Endothelial cell (in vitro differentiated cells): ENCODE results near the gene ABHD17C. TPM values are rescaled to one million over a fixed set of nuclear protein-coding genes. Genes with fewer than 3 reads are reported as not detected.
A peak's percentile ranks its signal among the peaks of the same experiment; 100 is the strongest.

Source experiments
- DNase-seq: peaks from one replicate; pipeline ENCODE4 v3.0.0; 2021; ENCODE audit warnings: low spot score
- H3K27ac Mint-ChIP-seq: one replicate; pipeline ENCODE4 v1.8.0; 2021; ENCODE audit warnings: mixed read lengths, inconsistent platforms; ENCODE audit not compliant: unreplicated experiment
- H3K27me3 Mint-ChIP-seq: one replicate; pipeline ENCODE4 v1.8.0; 2021; ENCODE audit warnings: mild to moderate bottlenecking, moderate library complexity, mixed read lengths, inconsistent platforms; ENCODE audit not compliant: unreplicated experiment
- H3K36me3 Mint-ChIP-seq: one replicate; pipeline ENCODE4 v1.8.0; 2021; ENCODE audit warnings: mild to moderate bottlenecking, low read depth, mixed read lengths, inconsistent platforms; ENCODE audit not compliant: unreplicated experiment
- H3K4me1 Mint-ChIP-seq: one replicate; pipeline ENCODE4 v1.8.0; 2021; ENCODE audit warnings: mild to moderate bottlenecking, mixed read lengths, inconsistent platforms; ENCODE audit not compliant: unreplicated experiment
- H3K4me3 Mint-ChIP-seq: one replicate; pipeline ENCODE4 v1.8.0; 2021; ENCODE audit warnings: mild to moderate bottlenecking, mixed read lengths, inconsistent platforms; ENCODE audit not compliant: unreplicated experiment
- H3K9me3 Mint-ChIP-seq: one replicate; pipeline ENCODE4 v1.8.0; 2021; ENCODE audit warnings: mixed read lengths, inconsistent platforms; ENCODE audit not compliant: unreplicated experiment
- total RNA-seq: library from RNA; stranded (reverse); fragmentation: NEBNext Ultra II Directional; extraction: Animal tissue kit (Norgen Biotek cat#: 25700); gene quantifications from one replicate; pipeline ENCODE4 v1.2.1, GENCODE V29; 2021; ENCODE audit not compliant: unreplicated experiment
- TF ChIP-seq, protein P1 (sequence below): fragments of 200-600 bp; sonication (generic); IDR thresholded peaks from one replicate; pipeline ENCODE4 v1.5.0; 2021; ENCODE audit warnings: antibody characterized with exemption; ENCODE audit not compliant: unreplicated experiment

The ABHD17C gene
- total RNA-seq, 1 donor from 2014 or later: 3.3 TPM

GRCh38 chr15:80660119-80660518, 35.0 kb upstream of the ABHD17C start:
- TF ChIP-seq, protein P1, sequence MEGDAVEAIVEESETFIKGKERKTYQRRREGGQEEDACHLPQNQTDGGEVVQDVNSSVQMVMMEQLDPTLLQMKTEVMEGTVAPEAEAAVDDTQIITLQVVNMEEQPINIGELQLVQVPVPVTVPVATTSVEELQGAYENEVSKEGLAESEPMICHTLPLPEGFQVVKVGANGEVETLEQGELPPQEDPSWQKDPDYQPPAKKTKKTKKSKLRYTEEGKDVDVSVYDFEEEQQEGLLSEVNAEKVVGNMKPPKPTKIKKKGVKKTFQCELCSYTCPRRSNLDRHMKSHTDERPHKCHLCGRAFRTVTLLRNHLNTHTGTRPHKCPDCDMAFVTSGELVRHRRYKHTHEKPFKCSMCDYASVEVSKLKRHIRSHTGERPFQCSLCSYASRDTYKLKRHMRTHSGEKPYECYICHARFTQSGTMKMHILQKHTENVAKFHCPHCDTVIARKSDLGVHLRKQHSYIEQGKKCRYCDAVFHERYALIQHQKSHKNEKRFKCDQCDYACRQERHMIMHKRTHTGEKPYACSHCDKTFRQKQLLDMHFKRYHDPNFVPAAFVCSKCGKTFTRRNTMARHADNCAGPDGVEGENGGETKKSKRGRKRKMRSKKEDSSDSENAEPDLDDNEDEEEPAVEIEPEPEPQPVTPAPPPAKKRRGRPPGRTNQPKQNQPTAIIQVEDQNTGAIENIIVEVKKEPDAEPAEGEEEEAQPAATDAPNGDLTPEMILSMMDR: peak; percentile 29
- Mint-ChIP-seq H3K4me1 (peaks cover 2% of the 10 kb centered on the region), H3K27ac (no peak overlapping the region), H3K4me3 (no peak overlapping the region), H3K36me3 (no peaks in the 10 kb centered on the region), H3K27me3 (peaks cover 1% of the 10 kb centered on the region), H3K9me3 (no peaks in the 10 kb centered on the region)
- DNase-seq: peak; percentile 55

DNA sequence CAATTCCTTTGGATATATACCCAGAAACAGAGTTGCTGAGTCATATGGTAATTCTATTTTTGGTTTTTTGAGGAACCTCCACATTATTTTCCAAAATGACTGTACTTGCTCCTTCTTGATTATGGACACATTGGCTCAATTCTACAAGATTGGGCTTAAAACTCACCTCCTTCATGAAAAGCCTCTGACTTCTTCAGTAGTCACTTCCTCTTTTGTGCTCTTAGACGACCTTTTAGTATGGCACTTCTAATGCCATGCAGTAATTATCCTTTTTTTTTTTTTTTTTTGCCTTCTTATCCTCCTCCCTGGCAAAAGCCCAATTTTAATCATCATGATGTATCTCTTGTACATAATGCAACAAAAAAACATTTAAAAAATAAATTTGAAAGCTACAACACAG, 33.0 kb upstream of the ABHD17C start:
- H3K27me3 Mint-ChIP-seq: no peaks in the 10 kb centered on the region
- peaks cover 2% of the 10 kb centered on the region for H3K4me1 Mint-ChIP-seq
- no peak for DNase-seq
- TF ChIP-seq, protein P1: no peak
- H3K4me3 Mint-ChIP-seq: no peak overlapping the region
- H3K9me3 Mint-ChIP-seq: no peaks in the 10 kb centered on the region
- no peaks in the 10 kb centered on the region for H3K36me3 Mint-ChIP-seq
- no peak overlapping the region for H3K27ac Mint-ChIP-seq

GRCh38 chr15:80662757-80663553, 32.2 kb upstream of the ABHD17C start:
- Mint-ChIP-seq H3K4me3 (no peak overlapping the region), H3K36me3 (no peaks in the 10 kb centered on the region), H3K27me3 (no peaks in the 10 kb centered on the region), H3K9me3 (no peaks in the 10 kb centered on the region), H3K4me1 (peaks cover 2% of the 10 kb centered on the region), H3K27ac (no peak overlapping the region)
- DNase-seq: no peak
- TF ChIP-seq, protein P1: no peak

- TF ChIP-seq, protein P1: no peak
- no peak overlapping the region for H3K4me3 Mint-ChIP-seq
- H3K27ac Mint-ChIP-seq: no peak overlapping the region
- no peaks in the 10 kb centered on the region for H3K27me3 Mint-ChIP-seq
- DNase-seq: no peak
- no peaks in the 10 kb centered on the region for H3K36me3 Mint-ChIP-seq
- no peaks in the 10 kb centered on the region for H3K9me3 Mint-ChIP-seq
- H3K4me1 Mint-ChIP-seq: no peaks in the 10 kb centered on the region
Measured at GRCh38 chr15:80665151-80665550, 30.0 kb upstream of the ABHD17C start.

- Mint-ChIP-seq H3K27ac (no peak overlapping the region), H3K4me1 (no peaks in the 10 kb centered on the region), H3K27me3 (no peaks in the 10 kb centered on the region)
Measured at GRCh38 chr15:80667936-80668335, 27.2 kb upstream of the ABHD17C start.

More at GRCh38 chr15:80667936-80668335, 27.2 kb upstream of the ABHD17C start:
- no peak for DNase-seq
- H3K9me3 Mint-ChIP-seq: no peaks in the 10 kb centered on the region
- H3K36me3 Mint-ChIP-seq: no peaks in the 10 kb centered on the region
- no peak overlapping the region for H3K4me3 Mint-ChIP-seq
- TF ChIP-seq, protein P1: no peak
